HG03095 (cell line): ENCODE data around the gene SHMT1.
"Not testable (repeated sequence)": the region's sequence is repeated elsewhere in the genome, so short reads cannot be mapped to it uniquely, and the experiment has no call there.

Source experiments
- ATAC-seq: cut with Tn5 transposase; IDR thresholded peaks from one replicate; pipeline ENCODE4 v1.9.1; 2021; ENCODE audit warnings: moderate library complexity; ENCODE audit not compliant: unreplicated experiment

The SHMT1 gene

DNA sequence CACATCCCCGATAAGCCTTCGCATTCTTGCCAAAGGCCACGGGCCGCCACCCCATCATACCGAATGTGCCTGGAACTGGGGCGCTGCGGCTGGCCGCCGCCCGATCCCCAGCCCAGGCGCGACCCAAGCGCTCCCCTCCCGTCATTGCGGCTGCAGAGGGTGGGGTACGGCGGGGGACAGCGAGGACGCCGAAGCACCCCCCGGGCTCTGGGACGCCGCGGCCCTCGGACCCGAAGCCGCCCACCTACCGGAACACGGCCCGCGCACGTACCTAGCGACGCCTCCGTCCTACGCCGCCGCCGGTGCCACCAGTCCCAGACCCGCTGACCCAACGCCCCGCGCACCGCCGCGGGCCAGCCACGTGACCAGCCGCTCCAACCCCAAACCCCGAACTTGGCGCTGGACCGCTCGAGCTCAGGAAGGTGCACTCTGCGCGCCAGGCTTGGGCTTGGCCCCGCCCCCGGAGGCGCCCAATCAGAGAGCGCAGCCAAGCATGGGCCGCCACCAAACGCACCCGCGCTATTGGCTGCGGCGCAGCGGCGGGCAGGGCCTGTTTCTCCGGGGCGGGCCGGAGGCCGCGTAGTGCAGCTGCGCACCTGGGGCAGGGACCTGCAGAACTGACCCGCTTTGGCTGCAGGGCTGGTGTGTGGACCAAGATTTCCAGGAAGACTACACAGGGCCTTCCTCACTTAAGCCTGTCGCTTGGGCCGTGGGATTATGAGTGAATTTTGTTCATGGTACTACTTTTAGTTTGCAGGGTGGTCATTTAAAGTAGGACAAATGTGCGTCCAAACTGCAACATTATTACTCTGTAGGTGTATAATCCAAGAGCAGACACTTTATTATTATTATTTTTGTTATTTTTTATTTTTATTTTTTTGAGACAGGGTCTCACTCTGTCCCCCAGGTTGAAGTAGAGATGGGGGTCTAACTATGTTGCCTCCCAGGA, at the start of gene SHMT1:
Gene SHMT1, minus strand, starts transcription at position 450 of the 949 bp plus-strand sequence. CDS start 7,569 bp downstream, outside the sequence.
- peak; percentile 97 for ATAC-seq

DNA sequence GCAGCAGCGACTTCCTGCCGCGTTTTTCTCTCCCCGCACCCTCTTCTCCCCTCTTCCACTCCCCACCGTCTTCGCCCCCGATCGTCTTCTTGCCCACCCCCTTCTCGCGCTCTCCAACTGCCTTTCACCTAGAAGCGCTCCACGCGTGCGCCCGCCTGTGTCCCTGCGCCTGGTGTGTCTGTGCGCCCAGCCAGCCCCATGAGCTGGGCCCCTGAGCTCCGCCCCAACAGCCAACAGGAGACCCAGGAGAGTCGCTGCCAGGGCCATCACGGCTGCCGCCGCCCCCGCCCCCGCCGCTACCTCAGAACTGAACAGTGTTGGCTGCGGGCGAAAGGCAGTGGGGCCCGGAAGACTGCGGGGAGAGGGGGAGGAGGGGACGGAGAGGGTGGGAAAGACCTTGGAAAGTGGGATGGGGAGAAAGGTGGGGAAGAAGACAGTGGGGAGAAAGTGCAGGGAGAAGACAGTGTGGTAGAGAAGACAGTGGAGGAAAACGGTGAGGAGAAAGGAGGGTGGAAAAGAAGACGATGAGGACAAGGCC, 48.7 kb upstream of the SHMT1 start:
- not testable (repeated sequence) for ATAC-seq

DNA sequence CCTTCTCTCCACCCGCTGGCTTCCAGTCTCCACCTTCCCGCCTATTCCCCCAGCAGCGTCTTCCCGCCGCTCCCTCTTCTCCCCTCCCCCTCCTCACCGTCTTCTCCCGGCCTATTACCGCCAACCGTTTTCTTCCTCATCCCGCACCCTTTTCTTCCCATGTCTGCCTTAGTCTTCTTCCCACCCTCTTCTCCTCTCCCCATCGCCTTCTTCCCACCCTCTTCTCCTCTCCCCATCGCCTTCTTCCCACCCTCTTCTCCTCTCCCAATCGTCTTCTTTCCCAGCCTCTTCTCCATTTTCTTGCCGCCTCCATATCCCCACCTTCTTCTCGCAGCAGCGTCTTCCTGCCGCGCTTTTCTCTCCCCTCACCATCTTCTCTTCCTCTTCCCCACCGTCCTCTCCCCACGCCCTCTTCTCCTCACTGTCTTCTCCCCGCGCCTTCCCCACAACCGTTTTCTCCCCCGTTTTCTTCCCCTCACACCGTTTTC, 48.1 kb upstream of the SHMT1 start:
- not testable (repeated sequence) for ATAC-seq

DNA sequence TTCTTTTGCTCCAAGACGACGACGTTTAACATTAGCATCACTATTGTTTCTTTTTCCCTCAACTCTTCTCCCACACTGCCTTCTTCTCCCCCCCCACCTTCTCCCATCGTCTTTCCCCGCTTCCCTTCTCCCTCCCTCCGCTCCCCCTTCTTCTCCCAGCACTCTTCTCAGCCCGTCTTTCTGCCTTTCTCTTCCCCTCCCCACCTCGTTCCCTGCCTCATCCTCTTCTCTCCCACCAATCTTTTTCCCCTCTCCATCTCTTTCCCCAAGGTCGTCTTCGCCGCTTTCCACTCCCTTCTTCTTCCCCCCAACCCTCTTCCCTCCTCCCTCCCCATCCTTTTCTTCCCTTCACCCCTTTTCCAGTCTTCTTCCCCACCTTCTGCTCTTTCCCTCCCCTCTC, 47.4 kb upstream of the SHMT1 start:
- ATAC-seq: not testable (repeated sequence)

DNA sequence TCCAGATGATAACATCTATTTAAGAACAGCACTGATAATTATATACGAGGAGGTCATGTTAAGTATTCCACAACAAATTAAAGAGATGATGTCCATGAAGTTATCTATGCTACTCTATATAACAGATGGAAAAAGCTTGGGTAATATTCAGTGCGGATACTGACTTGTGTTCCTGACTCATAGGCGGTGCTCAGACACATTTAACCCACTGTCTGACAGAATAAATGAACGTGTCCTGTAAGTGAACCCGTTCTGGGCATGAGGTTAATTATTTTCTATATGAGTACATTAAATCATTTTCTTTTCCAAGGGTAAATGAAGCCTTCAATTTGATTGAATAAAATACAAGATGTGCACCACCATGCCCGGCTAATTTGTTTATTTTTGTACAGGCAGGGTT, 46.0 kb upstream of the SHMT1 start:
- ATAC-seq: not testable (repeated sequence)

DNA sequence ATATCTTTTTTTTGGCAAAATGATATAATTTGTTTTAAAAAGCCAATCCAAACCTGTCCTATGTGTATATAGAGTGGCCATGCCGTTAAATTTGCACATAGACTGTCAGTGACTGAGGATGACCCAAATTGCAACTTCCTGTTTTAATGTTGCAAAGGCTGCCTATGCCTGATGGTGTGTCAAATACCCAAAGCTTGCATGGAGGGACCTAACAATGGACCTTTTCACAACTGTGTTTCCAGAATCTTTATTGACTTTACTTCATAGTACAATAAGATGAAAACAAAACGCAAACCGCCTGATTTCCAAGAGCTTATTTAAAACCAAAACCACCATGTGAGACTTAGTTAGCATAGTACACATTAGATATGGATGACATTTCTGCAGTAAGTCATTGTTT, 45.6 kb upstream of the SHMT1 start:
- not testable (repeated sequence) for ATAC-seq

DNA sequence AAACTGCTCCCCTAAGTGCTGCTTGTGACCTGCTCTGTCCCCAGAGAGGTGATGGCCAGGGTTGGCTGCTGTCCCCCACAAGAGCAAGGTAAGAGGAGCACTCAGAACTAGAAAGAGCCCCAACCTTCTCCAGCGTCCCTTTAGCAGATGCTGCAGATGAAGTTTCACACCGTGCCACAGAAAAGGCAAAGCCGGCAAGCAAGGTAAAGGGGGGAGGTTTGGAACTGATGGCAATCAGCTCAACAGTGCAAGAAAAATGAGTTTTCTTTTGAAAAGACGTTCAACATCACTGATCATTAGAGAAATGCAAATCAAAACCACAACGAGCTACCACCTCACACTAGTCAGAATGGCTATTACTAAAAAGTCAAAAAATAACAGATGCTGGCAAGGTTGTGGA, 40.3 kb upstream of the SHMT1 start:
- ATAC-seq: peak; percentile 77

DNA sequence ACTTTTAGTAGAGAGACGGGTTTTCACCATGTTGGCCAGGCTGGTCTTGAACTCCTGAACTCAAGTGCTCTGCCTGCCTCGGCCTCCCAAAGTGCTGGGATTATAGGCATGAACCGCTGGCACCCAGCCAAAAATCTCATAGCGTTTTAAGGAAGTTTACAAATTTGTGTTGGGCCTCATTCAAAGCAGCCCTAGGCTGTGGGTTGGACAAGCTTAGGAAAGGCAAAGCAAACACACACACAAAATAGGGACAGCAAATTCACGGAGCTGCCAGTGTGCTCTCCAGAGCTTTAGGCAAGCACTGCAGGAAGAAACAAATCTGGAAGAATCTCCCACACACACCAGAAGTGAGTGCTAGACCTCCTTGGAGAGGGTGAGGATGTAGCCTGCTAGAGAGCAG, 39.8 kb upstream of the SHMT1 start:
- not testable (repeated sequence) for ATAC-seq

DNA sequence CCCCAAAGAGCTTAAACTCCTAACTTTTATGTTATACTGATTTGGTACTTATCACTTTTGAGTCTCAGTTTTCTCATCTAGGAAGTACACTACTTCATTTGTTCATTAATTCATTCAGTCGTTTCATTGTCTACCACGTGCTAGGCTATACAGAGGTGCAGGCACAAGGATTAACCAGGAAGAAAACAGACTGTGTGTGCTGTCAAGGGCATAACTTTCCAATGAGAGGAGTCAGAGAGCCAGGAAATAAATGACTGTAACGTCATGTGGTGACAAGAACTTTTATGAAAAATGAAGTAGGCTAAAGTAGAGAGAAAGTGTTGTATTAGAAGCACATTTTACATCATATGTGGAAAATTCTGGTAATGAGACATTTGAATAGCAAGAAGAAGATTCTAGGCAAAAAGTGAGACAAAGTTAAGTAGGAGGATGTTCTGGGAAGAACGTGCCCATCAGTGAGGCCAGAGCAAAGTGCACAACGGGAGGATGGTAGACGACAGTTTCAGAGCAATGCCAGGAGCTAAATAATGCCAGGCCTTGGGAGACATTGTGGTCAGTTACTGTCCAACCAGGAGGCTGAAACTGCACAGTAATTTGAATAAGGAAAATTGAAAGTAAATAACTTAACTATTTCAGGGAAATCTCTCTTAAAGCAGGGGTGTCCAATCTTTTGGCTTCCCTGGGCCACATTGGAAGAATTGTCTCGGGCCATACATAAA, 38.7 kb upstream of the SHMT1 start:
- ATAC-seq: not testable (repeated sequence)

DNA sequence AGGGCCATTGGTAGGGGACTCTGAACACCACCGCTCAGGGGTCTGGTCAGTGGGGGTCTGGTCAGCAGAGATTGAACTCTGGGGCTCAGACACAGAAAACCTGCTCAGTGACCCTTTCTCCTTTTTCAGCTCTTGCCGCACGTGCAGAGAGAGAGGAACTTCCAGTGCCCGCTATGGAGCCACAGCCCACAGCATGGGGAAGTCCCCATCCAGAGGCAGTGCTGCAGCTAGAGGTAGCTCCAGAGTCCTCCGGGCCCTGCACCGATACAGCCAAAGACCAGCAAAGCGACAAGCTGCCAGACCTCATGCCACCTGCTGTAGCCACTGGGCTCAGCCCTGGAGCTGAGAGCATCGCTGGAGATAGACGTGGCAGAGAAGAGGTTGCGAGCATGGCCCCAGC, 25.4 kb upstream of the SHMT1 start:
- not testable (repeated sequence) for ATAC-seq

DNA sequence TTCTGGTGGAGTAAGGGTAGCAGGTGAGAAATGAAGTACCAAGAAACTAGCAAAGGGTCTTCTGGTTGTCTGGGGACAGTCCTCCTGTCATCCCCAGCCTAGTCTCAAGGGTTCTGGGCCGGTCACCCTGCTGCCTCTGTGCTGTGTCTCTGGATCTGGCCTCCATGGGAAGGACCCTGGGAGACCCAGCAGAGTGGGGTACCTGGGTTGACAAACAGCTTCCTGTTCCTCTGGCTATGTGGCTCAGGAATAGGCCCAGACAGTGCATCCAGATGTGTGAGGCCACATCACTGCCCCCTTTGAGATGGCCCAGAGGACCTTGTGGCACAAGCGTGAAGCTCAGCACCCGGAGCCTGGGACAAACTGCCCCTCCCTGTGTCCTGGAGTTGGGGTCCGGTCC, 24.9 kb upstream of the SHMT1 start:
- not testable (repeated sequence) for ATAC-seq

DNA sequence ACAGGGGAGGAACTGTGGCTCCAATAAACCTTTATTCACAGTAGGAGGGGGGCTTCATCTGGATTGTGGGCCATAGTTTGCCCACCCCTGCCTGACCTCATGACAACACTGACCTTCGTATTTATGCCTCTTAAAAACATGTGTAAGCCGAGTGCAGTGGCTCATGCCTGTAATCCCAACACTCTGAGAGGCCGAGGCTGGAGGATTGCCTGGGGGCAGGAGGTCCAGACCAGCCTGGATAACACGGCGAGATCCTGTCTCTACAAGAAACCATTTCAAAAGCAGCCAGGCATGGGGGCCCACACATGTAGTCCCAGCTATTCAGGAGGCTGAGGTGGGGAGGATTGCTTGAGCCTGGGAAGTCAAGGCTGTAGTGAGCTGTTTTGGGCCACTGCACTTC, 24.2 kb upstream of the SHMT1 start:
- not testable (repeated sequence) for ATAC-seq

DNA sequence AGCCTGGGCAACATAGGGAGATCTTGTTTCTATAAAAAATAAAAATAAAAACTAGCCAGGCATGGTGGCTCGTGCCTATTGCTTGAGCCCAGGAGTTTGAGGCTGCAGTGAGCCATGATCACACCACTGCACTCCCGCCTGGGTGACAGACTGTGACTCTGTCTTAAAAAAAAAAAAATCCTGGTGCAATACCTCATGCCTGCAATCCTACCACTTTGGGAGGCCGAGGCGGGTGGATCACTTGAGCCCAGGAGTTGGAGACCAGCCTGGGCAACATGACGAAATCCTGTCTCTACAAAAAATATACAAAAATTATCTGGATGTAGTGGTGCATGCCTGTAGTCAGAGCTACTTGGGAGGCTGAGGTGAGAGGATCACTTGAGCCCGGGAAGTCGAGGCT, 20.9 kb upstream of the SHMT1 start:
- not testable (repeated sequence) for ATAC-seq

DNA sequence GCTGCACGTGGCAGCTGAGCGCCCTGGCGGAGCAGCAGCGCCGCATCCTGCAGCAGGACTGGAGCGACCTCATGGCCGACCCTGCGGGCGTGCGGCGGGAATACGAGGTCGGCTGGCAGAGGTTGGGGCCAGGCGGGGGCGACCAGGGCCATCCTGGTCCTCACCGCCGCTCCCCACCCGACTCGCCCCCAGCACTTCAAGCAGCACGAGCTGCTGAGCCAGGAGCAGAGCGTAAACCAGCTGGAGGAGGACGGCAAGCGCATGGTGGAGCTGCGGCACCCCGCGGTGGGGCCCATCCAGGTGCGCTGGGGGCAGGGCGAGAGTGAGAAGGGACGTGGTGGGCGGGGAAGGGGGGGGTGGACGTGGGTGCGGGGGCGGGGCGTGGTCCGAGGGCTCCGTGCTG, 19.7 kb upstream of the SHMT1 start:
- not testable (repeated sequence) for ATAC-seq

DNA sequence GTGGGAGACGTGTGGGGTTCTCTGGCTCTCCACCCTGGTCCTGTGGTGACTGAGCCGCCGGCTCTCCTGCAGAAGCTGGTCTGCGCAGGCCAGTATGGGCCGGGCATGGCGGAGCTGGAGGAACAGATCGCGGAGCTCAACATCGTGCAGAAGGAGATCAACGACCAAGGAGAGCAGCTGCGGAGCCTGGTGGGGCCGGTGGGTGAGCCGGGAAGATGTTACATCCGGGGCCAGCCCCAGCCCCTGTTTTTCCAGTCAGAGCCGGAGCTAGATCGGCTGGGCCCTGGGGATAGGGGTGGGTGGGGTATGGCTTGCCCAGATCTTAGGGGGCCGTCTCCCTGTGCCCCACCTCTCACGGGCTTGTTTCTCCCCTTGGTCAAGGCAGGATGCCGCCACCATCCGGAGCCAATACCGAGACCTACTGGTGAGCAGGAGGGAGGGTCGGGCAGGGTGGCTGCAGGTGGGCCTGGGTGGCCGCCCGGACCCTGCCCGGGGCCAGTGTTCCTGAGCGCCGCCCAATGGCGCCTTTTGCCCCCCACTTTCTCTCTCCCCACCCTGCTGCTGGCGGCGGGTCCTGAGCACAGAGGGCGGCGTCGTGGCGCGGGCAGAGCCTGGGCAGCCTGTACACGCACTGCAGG, 19.2 kb upstream of the SHMT1 start:
- ATAC-seq: no peak

DNA sequence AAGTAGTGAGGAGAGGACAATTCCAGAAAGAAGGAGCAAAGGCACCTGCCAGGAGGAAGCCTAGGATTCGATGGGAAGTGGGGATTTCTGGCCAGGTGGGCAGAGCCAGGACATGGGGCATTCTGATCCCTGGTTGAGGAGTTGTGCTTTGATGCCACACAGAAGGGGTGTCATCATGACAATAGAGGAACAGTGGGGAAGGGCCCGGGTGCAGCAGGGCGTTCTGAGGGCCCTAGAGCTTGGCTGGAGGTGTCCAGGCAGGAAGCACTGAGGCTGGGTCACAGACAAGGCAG, 18.5 kb upstream of the SHMT1 start:
- no peak for ATAC-seq

DNA sequence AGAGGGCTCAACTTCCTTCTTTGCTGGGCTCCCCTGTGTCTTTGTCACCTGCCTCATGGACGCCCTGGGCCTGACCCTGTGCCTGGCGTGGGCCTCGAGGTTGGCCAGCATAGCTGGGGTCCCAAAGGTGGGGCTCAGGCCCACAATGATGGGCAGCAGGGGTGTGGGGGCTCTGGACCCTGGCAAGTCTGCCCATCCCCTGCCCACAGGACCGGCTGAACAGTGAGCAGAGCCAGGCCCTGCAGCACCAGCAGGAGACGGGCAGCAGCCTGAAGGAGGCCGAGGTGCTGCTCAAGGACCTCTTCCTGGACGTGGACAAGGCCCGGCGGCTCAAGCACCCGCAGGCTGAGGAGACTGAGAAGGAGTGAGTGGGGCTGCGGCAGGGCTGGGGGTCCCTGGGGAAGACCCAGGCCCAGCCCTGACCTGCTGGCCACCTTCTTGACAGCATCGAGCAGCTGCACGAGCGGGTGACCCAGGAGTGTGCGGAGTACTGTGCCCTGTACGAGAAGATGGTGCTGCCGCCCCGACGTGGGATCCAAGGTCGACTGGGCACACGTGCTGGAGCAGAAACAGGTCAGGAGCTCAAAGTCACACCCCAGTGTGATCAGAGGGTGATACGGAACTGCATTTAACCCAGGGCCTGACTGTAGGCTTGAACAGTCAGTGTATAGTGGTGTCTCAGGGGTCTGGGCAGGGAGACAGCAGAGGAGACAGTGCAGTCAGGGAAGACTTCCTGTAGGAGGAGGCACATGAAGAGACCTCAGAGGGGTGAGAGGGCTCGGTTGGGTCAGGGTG, 18.0 kb upstream of the SHMT1 start:
- ATAC-seq: no peak

DNA sequence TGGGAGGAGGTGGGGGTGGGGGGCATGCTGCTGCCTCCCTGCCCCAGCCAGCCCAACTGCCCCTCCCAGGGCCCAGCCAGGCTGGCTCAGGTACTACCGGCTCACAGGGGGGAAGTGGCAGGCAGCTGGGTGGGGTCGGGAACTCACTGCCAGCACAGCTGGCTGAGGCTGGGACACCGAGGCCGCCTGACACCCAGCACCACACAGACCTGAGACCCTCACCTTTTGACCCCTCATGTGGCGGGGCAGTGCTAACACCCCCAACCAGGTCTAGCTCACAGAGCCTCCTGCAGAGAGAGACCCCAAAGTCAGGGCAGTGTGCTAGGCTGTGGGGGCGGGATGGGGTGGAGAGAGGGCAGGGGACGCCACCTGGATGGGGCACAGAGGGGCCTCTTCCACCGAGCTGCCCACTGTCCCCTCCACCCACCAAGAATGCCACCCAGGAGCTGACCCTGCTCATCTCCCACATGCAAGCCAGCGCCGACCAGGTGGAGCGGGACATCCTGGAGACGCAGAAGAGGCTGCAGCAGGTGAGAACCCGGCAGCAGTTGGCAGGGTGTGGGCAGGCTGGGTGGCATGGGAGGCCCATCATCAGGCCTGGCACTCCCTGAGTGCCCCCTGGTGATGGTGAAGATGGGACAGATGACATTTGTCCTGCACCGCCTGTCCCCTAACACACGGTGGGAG, 17.3 kb upstream of the SHMT1 start:
- ATAC-seq: no peak

DNA sequence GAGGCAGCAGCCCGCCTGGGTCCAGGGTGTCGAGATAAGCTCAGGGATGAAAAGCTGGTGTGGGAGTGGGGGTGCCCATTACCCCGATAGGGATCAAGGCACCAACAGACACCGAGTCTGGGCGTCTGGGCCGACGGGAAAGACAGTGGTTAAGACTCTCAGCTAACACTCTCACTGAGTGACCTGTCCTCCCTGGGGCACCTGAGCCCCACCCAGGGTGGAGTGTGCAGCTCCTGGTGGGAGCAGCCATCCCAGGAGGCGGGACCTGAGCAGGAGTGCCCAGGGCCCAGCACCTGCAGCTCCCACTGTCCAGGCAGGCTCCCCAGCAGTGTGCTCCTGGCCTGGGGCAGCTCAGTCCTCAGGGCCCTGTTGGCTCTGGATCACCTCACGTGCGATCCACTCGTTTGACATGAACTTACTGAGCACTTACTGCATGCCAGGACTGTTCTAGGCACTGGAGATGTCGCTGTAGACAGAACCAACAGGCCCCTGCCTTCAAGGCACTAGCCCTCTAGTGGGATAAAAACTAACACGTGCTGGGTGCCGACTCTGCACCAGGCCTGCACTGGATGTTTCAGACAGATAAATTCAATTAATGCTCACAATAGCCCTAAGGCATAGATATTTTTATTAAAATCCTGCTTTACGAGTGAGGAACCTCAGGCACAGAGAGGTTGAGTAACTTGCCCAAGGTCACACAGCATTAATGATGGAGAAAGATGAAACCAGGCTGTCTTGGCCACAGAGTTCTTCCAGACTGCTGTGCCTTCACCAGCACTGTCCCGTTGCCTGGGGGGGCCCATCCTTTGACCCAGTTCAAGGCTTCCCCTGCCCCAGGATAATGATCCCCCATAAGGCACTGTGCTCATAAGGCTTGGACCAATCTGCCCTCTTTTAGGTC, 16.1 kb upstream of the SHMT1 start:
- ATAC-seq: no peak
